H9 (cell line): ENCODE measurements around the gene TM4SF5. TPM values are rescaled to one million over a fixed set of nuclear protein-coding genes. Genes with fewer than 3 reads are reported as not detected.

Experiments
- DNase-seq: peaks from one replicate; pipeline ENCODE4 v3.0.0-alpha.2; 2017
- H2AFZ ChIP-seq: one replicate; pipeline ENCODE4 v1.6.1; 2013; ENCODE audit warnings: mild to moderate bottlenecking, low read length, control low read depth, moderate library complexity
- H2AK5ac ChIP-seq: 2 replicates; pipeline ENCODE4 v1.6.1; 2013; ENCODE audit warnings: low read length, control low read depth, mixed read lengths; ENCODE audit not compliant: insufficient read length
- H2BK120ac ChIP-seq: one replicate; pipeline ENCODE4 v1.6.1; 2013; ENCODE audit warnings: low read depth, mild to moderate bottlenecking, low read length, control low read depth, inconsistent platforms; ENCODE audit not compliant: poor library complexity, severe bottlenecking
- H2BK12ac ChIP-seq: 2 replicates; pipeline ENCODE4 v1.6.1; 2013; ENCODE audit warnings: low read length, control low read depth, mixed read lengths, low read depth; ENCODE audit not compliant: insufficient read length
- H2BK15ac ChIP-seq: 2 replicates; pipeline ENCODE4 v1.6.1; 2013; ENCODE audit warnings: low read depth, low read length, control low read depth
- H2BK20ac ChIP-seq: one replicate; pipeline ENCODE4 v1.6.1; 2013; ENCODE audit warnings: low read depth, mild to moderate bottlenecking, low read length, control low read depth, inconsistent platforms; ENCODE audit not compliant: poor library complexity, severe bottlenecking
- H2BK5ac ChIP-seq: 2 replicates; pipeline ENCODE4 v1.6.1; 2013; ENCODE audit warnings: low read length, control low read depth, mixed read lengths; ENCODE audit not compliant: insufficient read length
- H3K14ac ChIP-seq: 2 replicates; pipeline ENCODE4 v1.6.1; 2013; ENCODE audit warnings: low read length, control low read depth; ENCODE audit not compliant: insufficient read depth
- H3K18ac ChIP-seq: 2 replicates; pipeline ENCODE4 v1.6.1; 2013; ENCODE audit warnings: low read depth, mild to moderate bottlenecking, mixed read lengths, low read length, control low read depth; ENCODE audit not compliant: insufficient read length
- H3K23ac ChIP-seq: 2 replicates; pipeline ENCODE4 v1.6.1; 2013; ENCODE audit warnings: low read length, control low read depth, mixed read lengths, low read depth; ENCODE audit not compliant: insufficient read length
- H3K23me2 ChIP-seq: 2 replicates; pipeline ENCODE4 v1.6.1; 2013; ENCODE audit warnings: low read depth, mild to moderate bottlenecking, mixed read lengths, low read length, control low read depth; ENCODE audit not compliant: insufficient read length, poor library complexity, severe bottlenecking
- H3K27ac ChIP-seq: 2 replicates; pipeline ENCODE4 v1.5.1; 2013; ENCODE audit warnings: low read length, control low read depth, mixed read lengths, low read depth; ENCODE audit not compliant: insufficient read length
- H3K27me3 ChIP-seq: 2 replicates; pipeline ENCODE4 v1.6.1; 2013; ENCODE audit warnings: low read length, control low read depth, inconsistent platforms; ENCODE audit not compliant: insufficient read depth
- H3K4ac ChIP-seq: 2 replicates; pipeline ENCODE4 v1.6.1; 2013; ENCODE audit warnings: low read depth, mild to moderate bottlenecking, control low read depth, inconsistent platforms, low read length, moderate library complexity
- H3K4me1 ChIP-seq: 2 replicates; pipeline ENCODE4 v1.6.1; 2013; ENCODE audit warnings: low read length, control low read depth, inconsistent platforms; ENCODE audit not compliant: insufficient read depth
- H3K4me2 ChIP-seq: 2 replicates; pipeline ENCODE4 v1.6.1; 2013; ENCODE audit warnings: low read length, control low read depth, mixed read lengths; ENCODE audit not compliant: insufficient read length, insufficient read depth
- H3K56ac ChIP-seq: 2 replicates; pipeline ENCODE4 v1.6.1; 2013; ENCODE audit warnings: low read depth, mild to moderate bottlenecking, mixed read lengths, low read length, control low read depth; ENCODE audit not compliant: insufficient read length
- H3K79me1 ChIP-seq: 2 replicates; pipeline ENCODE4 v1.6.1; 2013; ENCODE audit warnings: low read depth, mild to moderate bottlenecking, moderate library complexity, low read length, control low read depth, inconsistent platforms; ENCODE audit not compliant: insufficient read depth, poor library complexity, severe bottlenecking
- H3K79me2 ChIP-seq: 2 replicates; pipeline ENCODE4 v1.6.1; 2013; ENCODE audit warnings: low read length, control low read depth, inconsistent platforms; ENCODE audit not compliant: insufficient read depth
- H3K9ac ChIP-seq: 2 replicates; pipeline ENCODE4 v1.6.1; 2013; ENCODE audit warnings: low read length, control low read depth, mixed read lengths; ENCODE audit not compliant: insufficient read length; ENCODE audit errors: extremely low read depth
- H3K9me3 ChIP-seq: one replicate; pipeline ENCODE4 v1.6.1; 2013; ENCODE audit warnings: low read depth, low read length, inconsistent platforms; ENCODE audit not compliant: control insufficient read depth
- H3T11ph ChIP-seq: one replicate; pipeline ENCODE4 v1.6.1; 2013; ENCODE audit warnings: mild to moderate bottlenecking, low read length, control low read depth, inconsistent platforms
- H4K20me1 ChIP-seq: one replicate; pipeline ENCODE4 v1.6.1; 2013; ENCODE audit not compliant: control insufficient read depth, insufficient read length, insufficient read depth
- H4K5ac ChIP-seq: 2 replicates; pipeline ENCODE4 v1.6.1; 2013; ENCODE audit warnings: low read depth, mild to moderate bottlenecking, mixed read lengths, low read length, control low read depth; ENCODE audit not compliant: insufficient read length
- H4K8ac ChIP-seq: replicated peaks from 2 replicates; pipeline ENCODE4 v1.6.1; 2013; ENCODE audit warnings: low read length, control low read depth, mixed read lengths, low read depth; ENCODE audit not compliant: insufficient read length
- H4K91ac ChIP-seq: 2 replicates; pipeline ENCODE4 v1.6.1; 2013; ENCODE audit warnings: low read depth, mild to moderate bottlenecking, moderate library complexity, mixed read lengths, low read length, control low read depth; ENCODE audit not compliant: insufficient read length
- H3K27ac Mint-ChIP-seq, 3 experiments: 2 replicates in 2 of 3; 3 replicates in 1 of 3; pipeline ENCODE4 v1.8.0; 2020 to 2021; ENCODE audit warnings: mixed read lengths in 3 of 3, mild to moderate bottlenecking in 1 of 3, moderate library complexity in 1 of 3
- H3K27me3 Mint-ChIP-seq: 2 replicates; pipeline ENCODE4 v1.8.0; 2021; ENCODE audit warnings: low read depth, mild to moderate bottlenecking, moderate library complexity, mixed read lengths
- H3K36me3 Mint-ChIP-seq, 3 experiments: 2 replicates in 2 of 3; 3 replicates in 1 of 3; pipeline ENCODE4 v1.8.0; 2020 to 2021; ENCODE audit warnings: low read depth in 3 of 3, mixed read lengths in 3 of 3; ENCODE audit not compliant: insufficient read depth in 1 of 3
- H3K4me1 Mint-ChIP-seq, 2 experiments: 2 replicates each; pipeline ENCODE4 v1.8.0; 2020; ENCODE audit warnings: mixed read lengths in 2 of 2
- H3K4me3 Mint-ChIP-seq, 2 experiments: 2 replicates in 1 of 2; 3 replicates in 1 of 2; pipeline ENCODE4 v1.8.0; 2020 to 2021; ENCODE audit warnings: mild to moderate bottlenecking in 2 of 2, mixed read lengths in 2 of 2, moderate library complexity in 1 of 2
- H3K9me3 Mint-ChIP-seq, 2 experiments: 2 replicates in 1 of 2; 3 replicates in 1 of 2; pipeline ENCODE4 v1.8.0; 2020; ENCODE audit warnings: mild to moderate bottlenecking in 2 of 2, mixed read lengths in 2 of 2, moderate library complexity in 1 of 2
- CTCF ChIP-seq: fragments of 200-600 bp; sonication (generic); conservative IDR thresholded peaks from 3 replicates; pipeline ENCODE4 v1.8.0; 2021; ENCODE audit warnings: antibody characterized with exemption, mild to moderate bottlenecking
- WGBS: extraction: QIAGEN DNeasy Blood & Tissue Kit; methylation state at CpG from one replicate; pipeline ENCODE4 v1.1.7; 2013; ENCODE audit warnings: missing lambda C conversion rate, low lambda C conversion rate, mixed read lengths; ENCODE audit not compliant: insufficient read length; ENCODE audit errors: extremely low coverage; 5-methylcytosine and 5-hydroxymethylcytosine counted together
- total RNA-seq: library from RNA; stranded (reverse); gene quantifications from 2 replicates; pipeline ENCODE4 v1.2.1, GENCODE V29; 2021

TM4SF5 gene
- total RNA-seq, 1 experiment from 2014 or later = not detected

- no peak overlapping the region for H3K56ac ChIP-seq
- H3K9me3 ChIP-seq = no peaks in the 10 kb centered on the region
- no peak overlapping the region for H3T11ph ChIP-seq
- Mint-ChIP-seq H3K4me3 (peak overlapping the region in 1 of 2 experiments; percentile 15; a peak in 1 of 5 replicates), H3K4me1 (peaks cover 2 to 12% of the 10 kb centered on the region in 2 experiments; a peak in 2 of 4 replicates), H3K27ac (peak overlapping the region in 2 of 3 experiments; percentile 12 to 40; a peak in 3 of 7 replicates), H3K27me3 (no peaks in the 10 kb centered on the region), H3K36me3 (peaks cover 16 to 25% (median 19%) of the 10 kb centered on the region in 3 experiments; a peak in 6 of 7 replicates), H3K9me3 (no peaks in the 10 kb centered on the region)
- H3K23ac ChIP-seq = no peak overlapping the region
- no peaks in the 10 kb centered on the region for H4K20me1 ChIP-seq
- H3K9ac ChIP-seq = no peak overlapping the region
- no peaks in the 10 kb centered on the region for H3K79me1 ChIP-seq
- no peak overlapping the region for H4K5ac ChIP-seq
- no CpG with 5 or more reads among the region's 10 CpGs for WGBS
- H3K27ac ChIP-seq = no peak overlapping the region
- no peak overlapping the region for H2BK12ac ChIP-seq
- TF ChIP-seq CTCF = no peak
- no peak overlapping the region for H3K4ac ChIP-seq
- no peak overlapping the region for H3K4me2 ChIP-seq
- H2BK5ac ChIP-seq = no peak overlapping the region
- H3K14ac ChIP-seq = no peak overlapping the region
- peaks cover 4% of the 10 kb centered on the region for H3K23me2 ChIP-seq
- H3K79me2 ChIP-seq = no peaks in the 10 kb centered on the region
- no peaks in the 10 kb centered on the region for H3K4me1 ChIP-seq
- no peaks in the 10 kb centered on the region for H3K27me3 ChIP-seq
- H2BK120ac ChIP-seq = no peak overlapping the region
- no peak overlapping the region for H2BK20ac ChIP-seq
- H2AK5ac ChIP-seq = no peak overlapping the region
- H3K18ac ChIP-seq = no peak overlapping the region
- DNase-seq = no peak
- H2BK15ac ChIP-seq = no peak overlapping the region
- no peak overlapping the region for H2AFZ ChIP-seq
- no peak overlapping the region for H4K91ac ChIP-seq
- no peak overlapping the region for H4K8ac ChIP-seq
These were observed 28.9 kb downstream of the TM4SF5 start for GRCh38 chr17:4800462-4801196.
